ENCODE measurements around the gene AIG1.

- TF ChIP-seq, protein P1, sequence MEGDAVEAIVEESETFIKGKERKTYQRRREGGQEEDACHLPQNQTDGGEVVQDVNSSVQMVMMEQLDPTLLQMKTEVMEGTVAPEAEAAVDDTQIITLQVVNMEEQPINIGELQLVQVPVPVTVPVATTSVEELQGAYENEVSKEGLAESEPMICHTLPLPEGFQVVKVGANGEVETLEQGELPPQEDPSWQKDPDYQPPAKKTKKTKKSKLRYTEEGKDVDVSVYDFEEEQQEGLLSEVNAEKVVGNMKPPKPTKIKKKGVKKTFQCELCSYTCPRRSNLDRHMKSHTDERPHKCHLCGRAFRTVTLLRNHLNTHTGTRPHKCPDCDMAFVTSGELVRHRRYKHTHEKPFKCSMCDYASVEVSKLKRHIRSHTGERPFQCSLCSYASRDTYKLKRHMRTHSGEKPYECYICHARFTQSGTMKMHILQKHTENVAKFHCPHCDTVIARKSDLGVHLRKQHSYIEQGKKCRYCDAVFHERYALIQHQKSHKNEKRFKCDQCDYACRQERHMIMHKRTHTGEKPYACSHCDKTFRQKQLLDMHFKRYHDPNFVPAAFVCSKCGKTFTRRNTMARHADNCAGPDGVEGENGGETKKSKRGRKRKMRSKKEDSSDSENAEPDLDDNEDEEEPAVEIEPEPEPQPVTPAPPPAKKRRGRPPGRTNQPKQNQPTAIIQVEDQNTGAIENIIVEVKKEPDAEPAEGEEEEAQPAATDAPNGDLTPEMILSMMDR (conservative IDR thresholded peaks at IDR 0.05; ENCODE audit: low read length): no peak
- TF ChIP-seq EZH2phosphoT487 (IDR thresholded peaks at IDR 0.05; ENCODE audit: borderline replicate concordance, low read depth, low read length): no peak
These were observed 37.0 kb upstream of the AIG1 start for GRCh38 chr6:143023695-143024094.
